Measurements from ENCODE around the gene MEMO1.
"Not testable (repeated sequence)": the region's sequence is repeated elsewhere in the genome, so short reads cannot be mapped to it uniquely, and the experiment has no call there.

MEMO1 gene

DNA sequence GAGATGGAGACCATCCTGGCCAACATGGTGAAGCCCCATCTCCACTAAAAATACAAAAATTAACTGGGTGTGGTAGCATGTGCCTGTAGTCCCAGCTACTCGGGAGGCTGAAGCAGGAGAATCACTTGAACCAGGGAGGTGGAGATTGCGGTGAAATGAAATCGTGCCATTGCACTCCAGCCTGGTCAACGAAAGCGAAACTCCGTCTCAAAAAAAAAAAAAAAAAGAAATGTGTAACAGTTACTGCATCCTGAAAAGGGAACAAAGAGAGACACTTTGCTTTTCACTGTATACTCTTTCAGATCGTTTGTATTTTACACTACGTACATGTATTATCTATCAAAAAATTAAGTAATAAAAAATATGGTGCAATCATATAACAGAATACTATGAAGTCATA lies 53.9 kb downstream of the MEMO1 start:
- not testable (repeated sequence) for DNase-seq

DNA sequence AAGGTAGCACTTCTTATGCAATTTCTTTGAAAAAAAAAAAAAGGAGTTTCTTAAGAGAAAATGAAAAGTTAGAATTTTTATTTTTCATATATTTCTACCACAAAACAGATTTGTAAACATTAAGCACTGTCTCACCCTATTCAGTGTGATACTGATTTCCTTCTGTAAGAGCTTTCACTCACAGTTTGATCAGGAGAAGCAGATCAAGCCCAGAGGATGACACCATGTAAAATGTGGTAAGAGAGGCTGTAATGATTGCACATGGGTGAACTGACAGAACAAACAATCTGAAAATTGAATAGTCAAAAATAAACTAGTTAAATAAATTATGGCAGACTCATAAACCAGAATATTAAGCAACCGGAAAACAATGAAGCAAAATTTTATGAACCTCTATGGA lies 54.5 kb downstream of the MEMO1 start:
- DNase-seq: no peak

DNA sequence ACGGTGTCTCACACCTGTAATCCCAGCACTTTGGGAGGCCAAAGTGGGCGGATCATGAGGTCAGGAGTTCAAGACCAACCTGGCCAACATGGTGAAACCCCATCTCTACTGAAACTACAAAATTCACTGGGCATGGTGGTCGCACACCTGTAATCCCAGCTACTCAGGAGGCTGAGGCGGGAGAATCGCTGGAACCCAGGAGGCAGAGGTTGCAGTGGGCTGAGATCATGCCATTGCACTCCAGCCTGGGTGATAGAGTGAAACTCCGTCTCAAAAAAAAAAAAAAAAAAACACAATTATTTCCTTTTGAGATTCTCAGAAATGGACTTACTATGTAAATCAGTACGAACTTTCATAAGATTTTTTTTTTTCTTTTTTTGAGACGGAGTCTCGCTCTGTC lies 57.7 kb downstream of the MEMO1 start:
- not testable (repeated sequence) for DNase-seq

DNA sequence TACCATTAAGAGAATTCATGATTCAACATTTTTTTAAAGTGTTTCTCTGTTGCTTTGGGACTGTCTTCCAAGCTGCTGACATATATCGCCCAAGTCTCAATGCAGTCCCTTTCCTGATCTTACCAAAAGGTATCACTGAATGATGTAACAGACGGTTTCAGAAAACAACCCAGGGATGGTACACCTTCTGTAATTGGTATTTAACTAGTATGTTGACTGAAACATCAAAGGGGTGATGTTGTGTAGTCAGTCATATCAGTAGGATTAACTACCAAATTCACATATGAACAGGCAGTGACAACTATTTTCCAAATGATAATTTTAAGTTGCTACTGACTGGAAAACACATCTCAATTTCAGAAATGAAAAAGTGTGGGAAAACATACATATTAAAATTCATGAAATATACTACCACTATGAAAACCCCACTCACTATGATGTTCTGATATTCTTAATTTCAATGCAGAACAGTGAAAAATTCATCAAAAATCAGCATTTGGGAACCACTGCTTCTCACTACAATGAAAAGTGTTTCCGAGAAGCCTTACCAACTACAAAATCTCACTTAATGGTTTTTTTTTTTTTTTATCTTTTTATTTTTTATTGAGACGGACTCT lies 59.8 kb downstream of the MEMO1 start:
- no peak for DNase-seq

DNA sequence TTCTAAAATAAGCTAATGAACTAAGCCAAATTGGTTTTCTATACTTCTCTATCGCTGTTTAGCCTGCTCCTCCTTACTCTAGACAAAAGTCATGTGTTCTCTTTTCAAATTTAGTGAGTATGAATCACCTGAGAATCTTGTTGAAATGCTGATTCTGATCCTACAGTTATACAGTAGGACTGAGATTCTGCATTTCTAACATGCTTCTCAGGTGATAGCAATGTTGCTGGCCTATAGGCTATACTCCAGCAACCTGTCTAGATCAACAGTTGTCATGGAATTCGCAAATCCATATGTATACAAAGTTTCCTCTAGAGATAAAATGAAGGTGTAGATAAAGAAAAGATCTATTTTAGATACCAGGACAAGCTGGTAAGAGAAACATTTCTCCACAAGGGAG lies 62.9 kb downstream of the MEMO1 start:
- DNase-seq: no peak

DNA sequence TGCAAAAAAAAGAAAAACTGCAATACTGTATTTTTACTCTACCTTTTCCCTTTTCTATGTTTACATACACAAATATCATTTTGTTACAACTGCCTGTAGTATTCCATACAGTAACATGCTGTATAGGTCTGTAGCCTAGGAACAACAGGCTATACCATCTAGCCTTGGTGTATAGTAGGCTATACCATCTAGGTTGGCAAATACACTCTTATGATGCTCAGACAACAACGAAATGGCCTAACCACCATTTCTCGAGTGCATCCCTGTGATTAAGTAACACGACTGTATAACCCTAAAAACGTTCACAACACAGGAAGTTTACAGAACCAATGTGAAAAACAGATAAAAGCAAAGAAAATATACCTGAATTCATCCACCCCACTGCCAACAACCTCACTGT lies 64.0 kb downstream of the MEMO1 start:
- no peak for DNase-seq

DNA sequence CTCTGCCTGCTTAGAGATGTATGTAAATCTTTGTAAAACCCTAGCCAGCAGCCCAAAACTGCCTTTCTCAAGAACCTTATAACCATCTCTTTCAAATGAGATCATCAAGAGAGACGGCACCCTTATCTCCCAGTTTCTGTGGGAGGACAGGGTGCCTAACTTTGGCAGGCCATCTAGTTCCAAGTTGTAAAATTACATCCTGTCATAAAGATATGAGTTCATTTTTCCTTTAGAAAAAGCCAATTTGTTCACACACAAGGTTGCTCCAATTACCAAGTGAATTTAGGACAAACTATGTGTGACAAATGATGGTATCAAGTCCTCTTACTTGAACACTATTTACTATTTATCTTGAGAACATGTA lies 65.3 kb downstream of the MEMO1 start:
- no peak for DNase-seq

DNA sequence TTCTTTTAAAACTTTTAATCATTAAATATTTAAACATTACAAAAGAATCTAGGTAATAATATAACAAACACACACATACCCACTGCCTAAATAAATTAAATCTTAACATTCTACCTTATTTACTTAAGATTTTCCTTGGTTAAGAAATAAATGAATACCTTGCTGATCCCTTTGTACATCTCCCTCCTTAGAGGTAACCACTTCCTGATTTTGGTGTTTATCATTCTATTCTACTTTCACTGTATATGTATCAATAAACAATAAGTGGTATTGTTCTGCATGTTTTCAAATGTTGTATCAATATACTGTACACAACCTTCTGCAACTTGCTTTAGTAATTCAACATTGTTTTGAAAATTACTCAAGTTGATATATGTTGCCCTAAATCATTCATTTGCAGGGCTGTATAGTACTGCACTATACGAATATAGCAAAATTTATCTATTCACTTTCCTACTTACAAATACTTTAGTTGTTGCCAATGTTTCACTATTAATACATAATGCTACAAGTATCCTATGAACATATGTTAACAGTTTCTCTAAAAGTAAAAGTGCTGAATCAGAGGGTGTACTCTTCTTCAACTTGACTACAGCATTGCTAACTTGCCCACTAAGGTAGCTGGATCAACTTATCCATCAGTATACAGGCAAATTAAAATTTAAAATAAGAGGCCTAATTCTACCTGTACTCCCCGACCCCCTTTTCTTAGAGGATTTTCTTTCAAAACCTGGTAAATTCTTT lies 65.8 kb downstream of the MEMO1 start:
- DNase-seq: no peak

DNA sequence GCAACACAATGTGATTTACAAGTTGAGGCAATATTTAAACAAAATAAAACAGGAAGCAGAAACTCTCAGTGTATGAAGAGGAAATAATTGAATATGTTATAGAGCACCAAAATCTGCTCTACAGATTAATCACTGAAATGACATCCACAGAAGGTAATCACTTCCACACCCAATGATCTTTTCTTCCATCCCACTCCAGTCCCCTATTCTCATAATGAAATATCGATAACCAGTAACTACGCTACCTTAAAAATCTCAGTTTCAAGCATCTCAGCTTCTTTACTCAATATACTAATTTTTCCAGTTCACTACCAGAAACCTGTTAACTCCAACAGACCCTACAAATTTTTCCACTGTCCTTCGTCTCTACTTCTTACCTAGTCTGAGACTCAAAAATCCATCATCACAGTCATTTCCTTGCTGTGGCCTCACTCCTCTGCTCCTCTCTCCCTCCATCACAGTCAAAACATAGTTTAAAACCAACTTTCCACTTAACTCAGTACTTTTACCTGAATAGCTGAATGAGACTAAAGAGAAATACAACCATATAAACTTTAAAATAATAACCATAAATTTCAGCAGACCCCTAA lies 67.1 kb downstream of the MEMO1 start:
- DNase-seq: no peak

DNA sequence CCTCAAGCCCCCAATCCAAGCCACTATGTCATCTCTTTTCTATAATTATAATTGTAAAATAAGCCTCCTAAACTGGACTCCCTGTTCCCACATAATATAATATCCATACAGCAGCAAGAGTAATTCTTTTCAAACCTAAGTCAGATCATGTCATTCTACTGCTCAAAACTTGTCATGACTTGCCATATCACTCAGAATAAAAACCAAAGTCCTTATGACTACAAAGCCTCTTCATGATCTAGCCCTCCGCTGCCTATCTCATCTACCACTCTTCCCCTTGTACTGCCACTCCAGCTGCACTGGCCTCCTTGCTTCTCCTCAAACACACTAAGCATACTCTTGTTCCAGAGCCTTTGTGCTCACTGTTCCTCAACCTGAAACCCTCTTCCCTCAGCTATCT lies 69.9 kb downstream of the MEMO1 start:
- no peak for DNase-seq

DNA sequence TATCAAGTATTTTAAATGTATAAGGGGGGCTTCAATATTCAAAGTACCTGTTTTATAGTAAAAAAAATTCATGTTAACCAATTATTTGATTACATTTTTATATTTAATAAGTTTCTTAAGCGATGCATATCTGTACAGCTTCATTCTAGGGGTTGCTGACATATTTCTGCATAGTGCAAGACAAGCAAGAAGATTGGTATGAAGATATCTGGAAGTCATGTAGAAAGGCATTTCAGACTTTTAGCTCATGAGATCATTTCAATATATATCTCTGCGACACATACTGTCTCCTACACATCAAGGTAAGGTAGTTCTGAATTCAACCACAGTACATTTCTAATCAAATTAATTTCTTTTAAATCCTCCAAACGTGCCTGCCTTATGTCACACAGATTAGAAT lies 73.1 kb downstream of the MEMO1 start:
- DNase-seq: no peak

DNA sequence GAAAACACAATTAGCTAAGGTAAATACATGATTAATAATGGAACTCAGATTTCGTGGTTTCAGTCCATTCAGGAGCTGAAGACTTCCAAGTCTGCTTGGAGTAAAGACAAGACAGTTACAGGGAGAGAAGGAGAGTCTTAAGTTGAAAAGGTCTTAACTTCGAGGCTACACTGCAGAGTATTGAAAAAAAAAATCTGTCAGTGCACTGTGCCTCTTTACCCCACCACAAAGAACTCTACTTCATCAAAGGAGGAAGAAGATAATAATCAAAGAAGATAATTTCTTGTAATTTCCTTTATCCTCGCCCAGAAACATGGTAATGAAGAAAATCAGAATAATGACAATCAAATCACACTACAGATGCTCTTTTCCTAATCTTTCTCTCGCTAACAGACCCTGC lies 75.4 kb downstream of the MEMO1 start:
- no peak for DNase-seq

DNA sequence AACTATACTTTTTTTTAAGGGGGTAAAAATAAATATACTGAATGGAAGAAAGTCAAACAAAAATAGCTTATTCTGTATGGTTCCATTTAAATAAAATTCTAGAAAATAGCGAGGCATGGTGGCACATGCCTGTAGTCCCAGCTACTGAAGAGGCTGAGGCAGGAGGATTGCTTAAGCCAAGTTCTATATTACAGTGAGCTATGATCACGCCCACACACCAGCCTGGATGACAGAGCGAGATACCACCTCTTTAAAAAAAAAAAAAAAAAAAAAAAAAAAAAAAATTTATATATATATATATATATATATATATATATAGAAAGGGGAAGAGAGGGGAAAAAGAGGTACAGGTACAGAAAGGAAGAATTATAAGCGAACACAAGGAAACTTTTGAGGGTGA lies 77.7 kb downstream of the MEMO1 start:
- no peak for DNase-seq

DNA sequence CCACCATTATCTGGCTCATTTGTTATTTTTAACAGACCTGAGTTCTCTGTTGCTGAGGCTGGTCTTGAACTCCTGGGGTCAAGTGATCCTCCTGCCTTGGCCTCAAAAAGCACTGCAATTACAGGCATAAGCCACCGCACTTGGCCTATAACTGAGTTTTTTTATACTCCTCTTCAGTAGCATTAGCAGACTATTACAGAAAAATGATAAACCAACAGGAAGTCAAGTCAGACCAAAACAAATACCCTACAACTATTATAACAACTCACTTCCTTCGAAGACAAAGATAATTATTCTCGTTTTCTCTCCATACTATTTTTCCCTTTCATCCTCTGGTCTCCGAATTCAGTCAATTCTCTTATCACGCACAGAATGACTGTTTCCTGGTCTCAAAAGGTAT lies 78.2 kb downstream of the MEMO1 start:
- DNase-seq: no peak

DNA sequence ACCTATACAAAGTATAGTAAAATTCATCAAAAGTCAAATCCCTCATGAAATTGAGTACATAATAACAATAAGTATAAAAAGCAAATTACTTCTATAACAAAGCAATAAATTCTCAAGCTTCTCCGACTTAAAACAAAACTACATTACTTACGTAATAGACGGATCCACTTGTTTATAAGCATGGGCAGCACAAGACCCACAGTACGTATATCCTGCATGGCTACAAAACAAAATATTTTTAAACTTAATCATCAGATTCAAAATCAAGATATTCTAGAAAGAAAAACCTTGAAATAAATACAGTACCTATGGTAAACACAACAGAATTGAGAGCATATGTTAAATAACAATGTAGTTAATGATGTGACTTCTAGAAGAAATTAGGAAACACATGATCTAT lies 78.9 kb downstream of the MEMO1 start:
- DNase-seq: no peak

DNA sequence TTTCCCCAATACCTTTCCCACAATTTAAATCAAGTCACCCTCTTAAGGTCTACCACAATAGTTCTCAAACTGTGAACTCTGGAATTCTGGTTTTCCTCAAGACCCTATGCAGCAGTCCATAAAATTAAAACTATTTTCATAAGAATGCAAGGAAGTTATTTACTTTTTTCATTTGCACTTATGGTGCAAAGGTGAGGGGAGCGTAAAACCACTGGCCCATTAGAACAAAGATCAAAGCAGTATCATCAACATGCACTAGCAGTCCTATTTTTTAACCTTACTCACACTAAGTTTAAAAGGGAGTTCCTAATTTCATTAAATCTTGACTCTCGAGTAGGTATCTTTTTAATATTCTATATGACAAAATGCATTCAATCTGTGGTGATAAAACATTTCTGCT lies 85.3 kb downstream of the MEMO1 start:
- DNase-seq: no peak

DNA sequence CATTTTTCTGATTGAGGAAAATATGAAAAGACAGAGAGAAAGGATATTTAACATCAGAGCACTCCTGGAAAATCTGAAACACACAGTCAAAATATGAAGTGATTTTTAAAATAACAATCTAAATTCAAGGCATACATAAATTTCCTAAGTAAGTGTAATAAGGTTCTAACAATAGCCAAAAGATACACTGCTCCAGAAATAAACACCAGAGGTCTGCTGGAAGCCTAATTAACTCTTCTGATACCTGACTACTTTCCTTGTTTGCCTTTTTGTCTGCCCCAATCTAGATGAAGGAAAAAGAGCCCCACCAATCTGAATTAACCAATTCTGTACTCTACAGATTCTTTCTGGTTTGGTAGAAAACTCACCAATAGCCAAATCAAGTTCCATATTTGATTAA lies 87.1 kb downstream of the MEMO1 start:
- DNase-seq: no peak

DNA sequence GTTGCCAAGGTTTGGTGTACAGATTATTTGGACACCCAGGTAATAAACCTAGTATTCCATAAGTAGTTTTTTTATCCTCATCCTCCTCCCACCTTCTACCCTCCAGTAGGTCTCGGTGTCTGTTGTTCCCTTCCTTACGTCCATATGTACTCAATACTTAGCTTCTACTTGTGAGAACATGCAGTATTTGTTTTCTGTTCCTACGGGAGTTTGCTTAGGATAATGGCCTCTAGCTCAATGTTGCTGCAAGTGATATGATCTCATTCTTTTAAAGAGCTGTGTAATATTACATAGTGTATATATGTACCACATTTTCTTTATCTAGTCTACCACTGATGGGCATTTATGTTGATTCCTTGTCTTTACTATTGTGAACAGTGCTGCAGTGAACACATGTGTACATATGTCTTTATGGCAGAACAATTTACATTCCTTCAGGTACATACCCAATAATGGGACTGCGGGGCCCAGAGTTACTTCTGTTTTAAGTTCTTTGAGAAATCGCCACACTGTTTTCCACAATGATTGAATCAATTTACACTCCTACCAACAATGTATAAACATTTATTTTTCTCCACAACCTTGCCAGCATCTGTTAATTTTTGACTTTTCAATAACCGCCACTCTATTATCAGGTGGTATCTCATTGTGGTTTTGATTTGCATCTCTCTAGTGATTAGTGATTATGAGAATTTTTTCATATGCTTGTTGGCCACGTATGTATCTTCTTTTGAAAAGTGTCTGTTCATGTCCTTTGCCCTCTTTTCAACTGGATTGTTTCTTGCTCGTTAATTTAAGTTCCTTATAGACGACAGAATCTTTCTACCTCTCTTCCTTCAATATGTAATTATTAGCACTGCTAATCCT lies 88.0 kb downstream of the MEMO1 start:
- DNase-seq: no peak

DNA sequence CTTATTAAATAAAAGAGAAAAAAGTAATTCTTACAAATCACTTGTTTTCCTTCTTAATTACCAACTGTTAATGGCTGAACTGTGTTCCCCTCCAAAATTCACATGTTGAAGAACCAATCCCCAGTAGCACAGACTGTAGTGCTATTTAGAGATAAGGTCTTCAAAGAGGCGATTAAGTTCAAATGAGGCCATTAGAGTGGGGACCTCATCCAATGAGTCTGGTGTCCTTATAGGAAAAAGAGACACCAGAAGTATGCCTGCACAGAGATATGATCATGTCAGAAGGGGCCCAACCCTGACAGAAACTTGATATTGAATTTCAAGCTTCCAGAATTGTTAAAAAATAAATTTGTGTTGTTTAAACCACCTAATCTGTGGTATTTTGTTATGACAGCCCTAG lies 89.8 kb downstream of the MEMO1 start:
- DNase-seq: no peak

DNA sequence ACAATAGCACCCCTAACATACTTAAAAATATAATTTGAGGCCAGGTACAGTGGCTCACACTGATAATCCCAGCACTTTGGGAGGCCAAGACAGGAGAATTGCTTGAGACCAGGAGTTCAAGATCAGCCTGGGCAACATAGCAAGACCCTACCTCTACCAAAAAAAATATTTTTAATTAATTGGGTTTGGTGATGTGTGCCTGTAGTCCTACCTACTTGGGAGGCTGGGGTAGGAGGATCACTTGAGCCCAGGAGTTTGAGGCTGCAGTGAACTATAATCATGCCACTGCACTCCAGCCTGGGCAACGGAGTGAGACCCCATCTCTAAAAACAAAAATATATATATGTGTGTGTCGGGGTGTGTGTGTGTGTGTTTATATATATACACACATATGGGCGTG lies 91.3 kb downstream of the MEMO1 start:
- no peak for DNase-seq

DNA sequence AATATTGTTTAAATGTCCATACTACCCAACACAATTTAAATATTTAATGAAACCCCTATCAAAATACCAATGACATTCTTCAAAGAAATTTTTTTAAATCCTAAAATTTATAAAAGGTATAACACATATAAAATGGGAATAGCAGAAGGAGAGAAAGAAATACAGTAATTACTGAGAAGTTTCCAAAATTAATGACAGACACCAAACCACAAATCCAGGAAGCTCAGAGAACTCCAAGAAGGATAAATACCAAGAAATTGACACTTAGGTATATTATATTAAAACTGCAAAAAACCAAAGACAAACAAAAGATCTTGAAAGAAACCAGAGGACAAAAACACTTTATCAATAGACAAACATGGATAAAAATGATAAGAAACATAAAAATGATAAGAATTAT lies 101.1 kb downstream of the MEMO1 start:
- no peak for DNase-seq

DNA sequence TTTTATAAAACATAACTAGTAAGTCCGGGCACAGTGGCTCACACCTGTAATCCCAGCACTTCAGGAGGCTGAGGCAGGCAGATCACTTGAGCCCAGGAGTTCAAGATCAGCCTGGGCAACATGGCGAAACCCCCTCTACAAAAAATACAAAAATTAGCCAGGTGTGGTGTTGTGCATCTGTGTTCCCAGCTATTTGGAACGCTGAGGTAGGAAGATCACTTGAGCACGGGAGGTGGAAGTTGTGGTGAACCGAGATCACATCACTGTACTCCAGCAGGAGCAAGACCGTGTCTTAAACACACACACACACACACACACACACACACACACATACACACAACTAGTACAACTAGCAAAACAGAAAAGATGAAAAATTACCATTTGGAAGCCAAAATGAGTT lies 103.3 kb downstream of the MEMO1 start:
- DNase-seq: not testable (repeated sequence)

DNA sequence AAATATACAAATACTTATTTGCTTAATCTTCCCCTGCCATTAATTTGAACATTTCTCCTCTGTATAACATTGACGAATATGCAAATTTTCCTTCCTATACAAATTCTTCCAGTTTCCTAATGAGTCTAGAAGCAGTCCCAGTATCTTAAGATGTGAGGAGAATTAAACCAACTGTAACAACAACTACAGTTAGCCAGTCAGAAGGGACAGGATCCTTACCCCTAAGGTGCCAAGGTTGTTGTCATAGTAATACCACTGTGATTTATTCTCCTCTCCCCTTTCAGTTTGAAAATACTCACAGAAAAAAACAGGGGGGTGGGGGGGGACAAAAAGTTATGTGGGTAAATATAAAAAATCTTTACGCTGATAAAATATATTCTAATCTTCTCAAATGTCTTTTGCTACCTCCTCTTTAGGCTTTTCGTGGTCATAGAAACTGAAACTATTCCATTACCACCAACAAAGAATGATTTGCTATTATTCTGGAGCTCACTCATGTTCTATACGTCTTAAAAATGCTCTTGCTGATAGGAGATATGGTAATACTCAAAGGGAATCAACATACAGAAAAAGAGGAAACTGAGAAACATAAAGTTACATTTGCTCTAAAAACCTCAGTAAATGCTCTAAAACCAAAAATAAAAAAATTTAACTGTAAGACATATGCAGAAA lies 107.6 kb downstream of the MEMO1 start:
- DNase-seq: no peak
